Measurements from ENCODE around the gene WDR7.

The WDR7 gene

DNA sequence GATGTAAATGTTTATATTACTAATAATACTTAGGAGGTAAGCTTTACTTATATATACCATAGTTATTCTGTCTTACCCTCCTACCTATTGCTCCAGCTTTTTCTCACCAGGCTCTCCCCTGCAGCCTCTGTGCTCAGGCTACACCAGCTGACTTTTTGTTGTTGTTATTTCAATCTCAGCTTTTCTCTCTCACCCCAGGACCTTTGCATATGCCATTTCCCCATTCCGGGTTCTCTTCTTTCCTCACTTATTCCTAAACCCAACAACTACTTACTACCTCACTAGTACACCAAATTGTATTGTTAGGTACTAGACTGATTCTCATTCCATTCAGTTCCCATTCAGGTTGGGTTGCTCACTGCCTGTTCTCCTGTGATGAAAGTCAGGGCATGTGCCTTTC is 339.5 kb downstream of the WDR7 start:
- H3K9me3 ChIP-seq (replicated peaks; ENCODE audit: insufficient read depth, low read length) = no peaks in the 10 kb centered on the region
- TF ChIP-seq EZH2phosphoT487 (IDR thresholded peaks at IDR 0.05; ENCODE audit: low read length) (no peak), EZH2 (optimal IDR thresholded peaks at IDR 0.05; ENCODE audit: low read depth, low read length) (no peak)
- TF ChIP-seq, protein P1, sequence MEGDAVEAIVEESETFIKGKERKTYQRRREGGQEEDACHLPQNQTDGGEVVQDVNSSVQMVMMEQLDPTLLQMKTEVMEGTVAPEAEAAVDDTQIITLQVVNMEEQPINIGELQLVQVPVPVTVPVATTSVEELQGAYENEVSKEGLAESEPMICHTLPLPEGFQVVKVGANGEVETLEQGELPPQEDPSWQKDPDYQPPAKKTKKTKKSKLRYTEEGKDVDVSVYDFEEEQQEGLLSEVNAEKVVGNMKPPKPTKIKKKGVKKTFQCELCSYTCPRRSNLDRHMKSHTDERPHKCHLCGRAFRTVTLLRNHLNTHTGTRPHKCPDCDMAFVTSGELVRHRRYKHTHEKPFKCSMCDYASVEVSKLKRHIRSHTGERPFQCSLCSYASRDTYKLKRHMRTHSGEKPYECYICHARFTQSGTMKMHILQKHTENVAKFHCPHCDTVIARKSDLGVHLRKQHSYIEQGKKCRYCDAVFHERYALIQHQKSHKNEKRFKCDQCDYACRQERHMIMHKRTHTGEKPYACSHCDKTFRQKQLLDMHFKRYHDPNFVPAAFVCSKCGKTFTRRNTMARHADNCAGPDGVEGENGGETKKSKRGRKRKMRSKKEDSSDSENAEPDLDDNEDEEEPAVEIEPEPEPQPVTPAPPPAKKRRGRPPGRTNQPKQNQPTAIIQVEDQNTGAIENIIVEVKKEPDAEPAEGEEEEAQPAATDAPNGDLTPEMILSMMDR (IDR thresholded peaks at IDR 0.05; ENCODE audit: low read length) = no peak
- H3K27me3 ChIP-seq (replicated peaks; ENCODE audit: insufficient read depth, low read length) = no peaks in the 10 kb centered on the region
- H4K20me1 ChIP-seq (ENCODE audit: insufficient read depth, low read length) = no peaks in the 10 kb centered on the region
- no peaks in the 10 kb centered on the region for H3K9me2 ChIP-seq (replicated peaks; ENCODE audit: insufficient read depth, low read length)
- H3F3A ChIP-seq (ENCODE audit: insufficient read depth, low read length) = no peaks in the 10 kb centered on the region
- no peak overlapping the region for H3K27ac ChIP-seq (ENCODE audit: low read length)
- H3K4me2 ChIP-seq (ENCODE audit: low read depth, low read length) = no peak overlapping the region
- H3K79me2 ChIP-seq (ENCODE audit: low read length) = no peaks in the 10 kb centered on the region
- H3K4me3 ChIP-seq (ENCODE audit: low read length) = no peak overlapping the region
- no peaks in the 10 kb centered on the region for H3K4me1 ChIP-seq (ENCODE audit: low read length)
- no peak overlapping the region for H3K9ac ChIP-seq (ENCODE audit: low read length)
- H2AFZ ChIP-seq (ENCODE audit: low read length) = no peak overlapping the region
- DNase-seq = no peak
- H3K36me3 ChIP-seq (replicated peaks; ENCODE audit: insufficient read depth, low read length) = no peaks in the 10 kb centered on the region

DNA sequence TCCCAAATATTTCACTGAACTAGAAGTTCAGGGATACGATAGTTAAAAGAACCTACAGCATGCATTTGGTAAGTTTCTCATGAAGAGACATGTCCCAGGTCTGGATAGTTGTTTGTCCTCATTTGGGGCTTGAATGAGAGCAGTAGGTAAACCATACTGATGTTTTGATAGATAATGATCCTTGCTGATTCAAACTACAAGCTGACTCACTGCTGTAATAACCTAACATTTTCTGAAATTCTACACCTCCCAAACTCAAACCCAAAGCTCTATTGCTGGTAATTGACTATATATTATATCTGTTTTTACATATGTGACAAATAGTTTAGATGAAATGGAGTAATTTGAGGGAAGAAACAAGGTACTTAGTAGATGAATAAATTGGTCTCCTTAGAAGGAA is 341.6 kb downstream of the WDR7 start:
- no peaks in the 10 kb centered on the region for H3K27me3 ChIP-seq (replicated peaks; ENCODE audit: insufficient read depth, low read length)
- no peak overlapping the region for H3K4me2 ChIP-seq (ENCODE audit: low read depth, low read length)
- no peaks in the 10 kb centered on the region for H3K4me1 ChIP-seq (ENCODE audit: low read length)
- no peaks in the 10 kb centered on the region for H3K36me3 ChIP-seq (replicated peaks; ENCODE audit: insufficient read depth, low read length)
- H3K79me2 ChIP-seq (ENCODE audit: low read length) = no peaks in the 10 kb centered on the region
- H3K27ac ChIP-seq (ENCODE audit: low read length) = no peak overlapping the region
- H3K9me3 ChIP-seq (replicated peaks; ENCODE audit: insufficient read depth, low read length) = no peaks in the 10 kb centered on the region
- no peaks in the 10 kb centered on the region for H4K20me1 ChIP-seq (ENCODE audit: insufficient read depth, low read length)
- no peak for DNase-seq
- H3K9me2 ChIP-seq (replicated peaks; ENCODE audit: insufficient read depth, low read length) = no peaks in the 10 kb centered on the region
- TF ChIP-seq EZH2 (optimal IDR thresholded peaks at IDR 0.05; ENCODE audit: low read depth, low read length) (no peak), EZH2phosphoT487 (IDR thresholded peaks at IDR 0.05; ENCODE audit: low read length) (no peak)
- TF ChIP-seq, protein P1 (IDR thresholded peaks at IDR 0.05; ENCODE audit: low read length) = no peak
- H3K4me3 ChIP-seq (ENCODE audit: low read length) = no peak overlapping the region
- no peak overlapping the region for H3K9ac ChIP-seq (ENCODE audit: low read length)
- H3F3A ChIP-seq (ENCODE audit: insufficient read depth, low read length) = no peaks in the 10 kb centered on the region
- no peak overlapping the region for H2AFZ ChIP-seq (ENCODE audit: low read length)

DNA sequence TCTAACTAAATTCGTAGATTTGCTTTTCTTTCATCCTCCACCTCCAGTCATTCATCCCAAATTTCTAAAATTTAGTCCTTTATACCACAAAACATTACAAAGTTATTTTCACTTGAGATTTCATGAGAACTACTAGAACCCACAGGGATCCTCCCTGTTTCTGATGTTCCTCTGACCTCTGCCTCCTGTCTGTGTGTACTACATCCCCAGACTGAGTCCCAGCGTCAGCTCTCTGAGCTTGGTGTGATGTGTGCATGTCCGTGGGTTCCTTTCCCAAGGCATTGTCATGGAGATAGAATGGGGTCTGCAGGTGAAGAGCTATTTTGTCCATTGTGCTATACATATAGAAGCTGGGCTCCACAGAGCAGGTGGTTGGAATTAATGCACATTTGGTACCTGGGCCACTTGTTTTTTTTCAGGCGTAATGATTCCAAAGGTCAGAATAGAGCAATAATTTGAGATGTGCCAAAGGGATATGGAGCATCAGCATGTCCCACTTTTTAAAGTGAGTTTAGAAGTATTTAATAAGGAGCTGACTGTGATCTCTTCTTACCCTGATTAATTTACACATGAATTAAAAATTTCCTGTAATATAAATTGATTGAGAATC is 344.5 kb downstream of the WDR7 start:
- H3K27ac ChIP-seq (ENCODE audit: low read length) = no peak overlapping the region
- DNase-seq = no peak
- no peaks in the 10 kb centered on the region for H3K9me3 ChIP-seq (replicated peaks; ENCODE audit: insufficient read depth, low read length)
- H3K79me2 ChIP-seq (ENCODE audit: low read length) = no peaks in the 10 kb centered on the region
- no peaks in the 10 kb centered on the region for H3K27me3 ChIP-seq (replicated peaks; ENCODE audit: insufficient read depth, low read length)
- H4K20me1 ChIP-seq (ENCODE audit: insufficient read depth, low read length) = no peaks in the 10 kb centered on the region
- H3K4me1 ChIP-seq (ENCODE audit: low read length) = no peaks in the 10 kb centered on the region
- H3K4me3 ChIP-seq (ENCODE audit: low read length) = no peak overlapping the region
- no peaks in the 10 kb centered on the region for H3K36me3 ChIP-seq (replicated peaks; ENCODE audit: insufficient read depth, low read length)
- H3K9me2 ChIP-seq (replicated peaks; ENCODE audit: insufficient read depth, low read length) = no peaks in the 10 kb centered on the region
- no peak overlapping the region for H3K9ac ChIP-seq (ENCODE audit: low read length)
- no peak overlapping the region for H2AFZ ChIP-seq (ENCODE audit: low read length)
- H3F3A ChIP-seq (ENCODE audit: insufficient read depth, low read length) = no peaks in the 10 kb centered on the region
- no peak for TF ChIP-seq EZH2phosphoT487 (IDR thresholded peaks at IDR 0.05; ENCODE audit: low read length)
- TF ChIP-seq, protein P1 (IDR thresholded peaks at IDR 0.05; ENCODE audit: low read length) = no peak
- TF ChIP-seq EZH2 (optimal IDR thresholded peaks at IDR 0.05; ENCODE audit: low read depth, low read length) = no peak
- H3K4me2 ChIP-seq (ENCODE audit: low read depth, low read length) = no peak overlapping the region
